ENCODE results near the gene TUBB4B.
"Not testable (repeated sequence)": the region's sequence is repeated elsewhere in the genome, so short reads cannot be mapped to it uniquely, and the experiment has no call there.

TUBB4B gene

GRCh38 chr9:137237759-137238726, 3.0 kb upstream of the TUBB4B start:
- DNase-seq = peak; percentile 58

- not testable (repeated sequence) for DNase-seq
These were observed 1.4 kb upstream of the TUBB4B start for GRCh38 chr9:137239541-137240200.

- DNase-seq = peak; percentile 77
These were observed 708 bp upstream of the TUBB4B start for GRCh38 chr9:137240318-137240840.

GRCh38 chr9:137241490-137242268, 592 bp downstream of the TUBB4B start:
- no peak for DNase-seq

- DNase-seq = no peak
These were observed 1.4 kb downstream of the TUBB4B start for GRCh38 chr9:137242269-137243203.

GRCh38 chr9:137243266-137243625, 2.2 kb downstream of the TUBB4B start:
- DNase-seq = not testable (repeated sequence)

GRCh38 chr9:137243626-137244485, 2.8 kb downstream of the TUBB4B start:
- peak; percentile 52 for DNase-seq

- peak; percentile 52 for DNase-seq
These were observed 3.7 kb downstream of the TUBB4B start for GRCh38 chr9:137244486-137245449.

GRCh38 chr9:137245450-137246421, 4.6 kb downstream of the TUBB4B start:
- DNase-seq = no peak

GRCh38 chr9:137247135-137247915, 6.2 kb downstream of the TUBB4B start:
- DNase-seq = peak; percentile 29

GRCh38 chr9:137247916-137248175, 6.8 kb downstream of the TUBB4B start:
- DNase-seq = no peak

GRCh38 chr9:137250329-137251193, 9.5 kb downstream of the TUBB4B start:
- DNase-seq = no peak

GRCh38 chr9:137251194-137251461, 10.0 kb downstream of the TUBB4B start, which contains the start of gene STPG3:
Gene STPG3 (plus strand): TSS chr9:137251286. CDS start chr9:137251287, 1 bp downstream.
- DNase-seq = no peak

GRCh38 chr9:137251490-137252268, 10.6 kb downstream of the TUBB4B start:
- no peak for DNase-seq

GRCh38 chr9:137252555-137253506, 11.7 kb downstream of the TUBB4B start:
- no peak for DNase-seq
